ENCODE measurements around the gene SSC4D.

GRCh38 chr7:76386691-76387260 lies 22.7 kb downstream of the SSC4D start:
- TF ChIP-seq EZH2phosphoT487 (IDR thresholded peaks at IDR 0.05; ENCODE audit: insufficient read depth, low read depth) (no peak), EZH2 (IDR thresholded peaks at IDR 0.05; ENCODE audit: insufficient read depth, poor library complexity, severe bottlenecking) (no peak)
